GM04503 (cell line): ENCODE data around the gene LECT2.

ENCODE experiments used
- DNase-seq: peaks from one replicate; pipeline ENCODE4 v3.0.0-alpha.2; 2012; ENCODE audit warnings: low read depth

The LECT2 gene

GRCh38 chr5:135954899-135955298, at the start of gene LECT2:
TSS of gene LECT2 (minus strand) at chr5:135954983. CDS start at chr5:135954833, 150 bp downstream.
- no peak for DNase-seq

GRCh38 chr5:136004436-136004835, 49.7 kb upstream of the LECT2 start:
- DNase-seq, result peak; percentile 89

- DNase-seq, result peak; percentile 93
These were observed 46.7 kb upstream of the LECT2 start for GRCh38 chr5:136001466-136001981.

- no peak for DNase-seq
These were observed 46.1 kb upstream of the LECT2 start for GRCh38 chr5:136000932-136001331.

- DNase-seq, result no peak
These were observed 45.4 kb upstream of the LECT2 start for GRCh38 chr5:136000147-136000546.

GRCh38 chr5:135999406-136000139, 44.8 kb upstream of the LECT2 start:
- no peak for DNase-seq

GRCh38 chr5:135998889-135999288, 44.1 kb upstream of the LECT2 start:
- DNase-seq, result no peak

- DNase-seq, result no peak
These were observed 43.0 kb upstream of the LECT2 start for GRCh38 chr5:135997673-135998335.

GRCh38 chr5:135996611-135997010, 41.8 kb upstream of the LECT2 start:
- no peak for DNase-seq

- no peak for DNase-seq
These were observed 41.2 kb upstream of the LECT2 start for GRCh38 chr5:135995976-135996375.

- DNase-seq, result peak; percentile 68
These were observed 39.3 kb upstream of the LECT2 start for GRCh38 chr5:135993880-135994636.

- DNase-seq, result no peak
These were observed 38.6 kb upstream of the LECT2 start for GRCh38 chr5:135993335-135993879.

GRCh38 chr5:135991429-135991828, 36.6 kb upstream of the LECT2 start:
- DNase-seq, result no peak

- no peak for DNase-seq
These were observed 35.9 kb upstream of the LECT2 start for GRCh38 chr5:135990528-135991255.

GRCh38 chr5:135989686-135990085, 34.9 kb upstream of the LECT2 start:
- no peak for DNase-seq

- no peak for DNase-seq
These were observed 33.8 kb upstream of the LECT2 start for GRCh38 chr5:135988546-135988945.

GRCh38 chr5:135986891-135987401, 32.2 kb upstream of the LECT2 start:
- DNase-seq, result no peak

- no peak for DNase-seq
These were observed 31.6 kb upstream of the LECT2 start for GRCh38 chr5:135986401-135986800.

GRCh38 chr5:135985951-135986350, 31.2 kb upstream of the LECT2 start:
- DNase-seq, result no peak

GRCh38 chr5:135980620-135981019, 25.8 kb upstream of the LECT2 start:
- DNase-seq, result no peak

GRCh38 chr5:135979510-135979909, 24.7 kb upstream of the LECT2 start:
- peak; percentile 75 for DNase-seq
